Measurements from ENCODE around the gene CLVS2. TPM values are rescaled to one million over a fixed set of nuclear protein-coding genes. Genes with fewer than 3 reads are reported as not detected.

The CLVS2 gene
- total RNA-seq, 1 donor from 2014 or later, result 1.5 TPM

DNA sequence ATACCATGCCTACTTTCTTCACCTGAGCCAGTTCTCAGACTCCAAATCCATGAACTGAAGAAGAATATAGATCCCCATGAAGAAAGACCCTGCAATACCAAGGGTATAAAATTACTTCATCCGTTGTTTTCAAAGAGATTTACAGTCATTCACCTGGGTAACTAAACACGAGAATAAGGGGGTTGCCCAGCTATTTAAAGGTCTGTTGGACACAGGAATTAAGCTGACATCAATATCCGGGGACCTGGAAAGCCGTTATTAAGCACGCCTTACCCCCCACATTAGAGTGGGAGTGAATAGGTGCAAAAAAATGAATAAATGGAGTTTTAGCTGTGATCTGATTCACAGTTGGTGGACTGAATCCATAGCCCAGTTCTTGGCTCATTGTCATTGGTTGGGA, 28.9 kb downstream of the CLVS2 start:
- DNase-seq (ENCODE audit: extremely low spot score in 2 of 2), result no peak
- Histone ChIP-seq H3K4me1 (no peaks in the 10 kb centered on the region), H3K4me3 (no peak overlapping the region), H3K27me3 (no peaks in the 10 kb centered on the region), H3K36me3 (no peaks in the 10 kb centered on the region), H3K9me3 (no peaks in the 10 kb centered on the region), H3K27ac (no peak overlapping the region)
- intact Hi-C loops (cut with DNase I), result no loop called here
- TF ChIP-seq CTCF (IDR thresholded peaks at IDR 0.05) (no peak), POLR2AphosphoS5 (IDR thresholded peaks at IDR 0.05; ENCODE audit: insufficient read depth in 1 of 2, low read depth in 1 of 2) (no peak), POLR2A (IDR thresholded peaks at IDR 0.05) (no peak)

GRCh38 chr6:123027408-123027807, 31.4 kb downstream of the CLVS2 start:
- TF ChIP-seq POLR2A (IDR thresholded peaks at IDR 0.05) (no peak), CTCF (IDR thresholded peaks at IDR 0.05) (no peak)
- DNase-seq (ENCODE audit: extremely low spot score in 2 of 2), result no peak
- H3K9me3 ChIP-seq, result no peaks in the 10 kb centered on the region
- no peaks in the 10 kb centered on the region for H3K27me3 ChIP-seq
- H3K27ac ChIP-seq, result no peak overlapping the region
- H3K4me1 ChIP-seq, result no peaks in the 10 kb centered on the region
- no peak overlapping the region for H3K4me3 ChIP-seq
- no peaks in the 10 kb centered on the region for H3K36me3 ChIP-seq
- intact Hi-C loops (cut with DNase I), result no loop called here

GRCh38 chr6:123028263-123028662, 32.2 kb downstream of the CLVS2 start:
- no peak overlapping the region for H3K27ac ChIP-seq
- no peaks in the 10 kb centered on the region for H3K4me1 ChIP-seq
- no peak overlapping the region for H3K4me3 ChIP-seq
- H3K27me3 ChIP-seq, result no peaks in the 10 kb centered on the region
- intact Hi-C loops (cut with DNase I), result no loop called here
- TF ChIP-seq POLR2AphosphoS5 (IDR thresholded peaks at IDR 0.05; ENCODE audit: insufficient read depth in 1 of 2, low read depth in 1 of 2), result no peak
- TF ChIP-seq CTCF (IDR thresholded peaks at IDR 0.05), result no peak
- TF ChIP-seq POLR2A (IDR thresholded peaks at IDR 0.05), result no peak
- H3K9me3 ChIP-seq, result no peaks in the 10 kb centered on the region
- no peaks in the 10 kb centered on the region for H3K36me3 ChIP-seq
- no peak for DNase-seq (ENCODE audit: extremely low spot score in 2 of 2)

DNA sequence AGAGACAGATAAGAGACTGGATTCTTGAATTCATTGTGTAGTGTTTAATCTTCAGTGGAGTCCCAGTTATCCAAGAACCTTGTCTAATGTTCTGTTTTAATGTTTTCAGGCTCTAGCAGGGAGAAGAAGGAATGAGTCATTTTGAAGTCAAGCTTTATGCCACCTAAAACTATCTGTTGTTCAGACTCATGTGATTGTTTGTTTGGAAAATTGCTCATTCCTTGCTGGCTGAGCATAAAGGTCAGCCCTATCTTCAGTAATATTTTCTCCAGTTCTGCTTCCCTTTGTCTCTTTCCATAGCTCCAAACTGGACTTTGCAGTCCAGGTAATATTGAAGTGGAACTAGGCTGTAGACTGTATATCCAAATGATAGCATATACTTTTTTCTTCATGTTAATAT, 34.2 kb downstream of the CLVS2 start:
- Histone ChIP-seq H3K4me1 (no peaks in the 10 kb centered on the region), H3K27ac (no peak overlapping the region), H3K27me3 (no peaks in the 10 kb centered on the region), H3K9me3 (no peaks in the 10 kb centered on the region), H3K36me3 (no peaks in the 10 kb centered on the region), H3K4me3 (no peak overlapping the region)
- intact Hi-C loops (cut with DNase I), result no loop called here
- no peak for TF ChIP-seq POLR2AphosphoS5 (IDR thresholded peaks at IDR 0.05; ENCODE audit: insufficient read depth in 1 of 2, low read depth in 1 of 2)
- TF ChIP-seq POLR2A (IDR thresholded peaks at IDR 0.05), result no peak
- TF ChIP-seq CTCF (IDR thresholded peaks at IDR 0.05), result no peak
- no peak for DNase-seq (ENCODE audit: extremely low spot score in 2 of 2)

GRCh38 chr6:123036648-123037047, 40.6 kb downstream of the CLVS2 start:
- H3K4me3 ChIP-seq, result no peak overlapping the region
- H3K4me1 ChIP-seq, result no peaks in the 10 kb centered on the region
- intact Hi-C loops (cut with DNase I), result no loop called here
- no peaks in the 10 kb centered on the region for H3K9me3 ChIP-seq
- H3K27me3 ChIP-seq, result no peaks in the 10 kb centered on the region
- H3K36me3 ChIP-seq, result no peaks in the 10 kb centered on the region
- no peak overlapping the region for H3K27ac ChIP-seq
- no peak for DNase-seq (ENCODE audit: extremely low spot score in 2 of 2)
- TF ChIP-seq POLR2A (IDR thresholded peaks at IDR 0.05) (no peak), POLR2AphosphoS5 (IDR thresholded peaks at IDR 0.05; ENCODE audit: insufficient read depth in 1 of 2, low read depth in 1 of 2) (no peak), CTCF (IDR thresholded peaks at IDR 0.05) (no peak)
